HG03103 (cell line): ENCODE results near the gene ADRA2B.
"Not testable (repeated sequence)": the region's sequence is repeated elsewhere in the genome, so short reads cannot be mapped to it uniquely, and the experiment has no call there.

Experiments
- ATAC-seq: cut with Tn5 transposase; IDR thresholded peaks from one replicate; pipeline ENCODE4 v1.9.1; 2021; ENCODE audit warnings: low read depth; ENCODE audit not compliant: unreplicated experiment

ADRA2B gene

GRCh38 chr2:96116424-96116878 lies at the start of gene ADRA2B:
Gene ADRA2B, minus strand, starts transcription at chr2:96116571. Its CDS starts 422 bp downstream, at chr2:96116149.
- peak; percentile 42 for ATAC-seq

- peak; percentile 82 for ATAC-seq
Measured at GRCh38 chr2:96164459-96165184, 48.3 kb upstream of the ADRA2B start.

- ATAC-seq, result peak; percentile 45
Measured at GRCh38 chr2:96163768-96164429, 47.5 kb upstream of the ADRA2B start.

- ATAC-seq, result peak; percentile 10
Measured at GRCh38 chr2:96163415-96163767, 47.0 kb upstream of the ADRA2B start.

GRCh38 chr2:96161898-96162297 lies 45.5 kb upstream of the ADRA2B start:
- ATAC-seq, result no peak

- ATAC-seq, result not testable (repeated sequence)
Measured at GRCh38 chr2:96160366-96160765, 44.0 kb upstream of the ADRA2B start.

- ATAC-seq, result no peak
Measured at GRCh38 chr2:96159084-96159830, 42.9 kb upstream of the ADRA2B start.

- ATAC-seq, result no peak
Measured at GRCh38 chr2:96158554-96158940, 42.2 kb upstream of the ADRA2B start.

GRCh38 chr2:96157649-96158553 lies 41.5 kb upstream of the ADRA2B start:
- ATAC-seq, result peak; percentile 46

- peak; percentile 41 for ATAC-seq
Measured at GRCh38 chr2:96156926-96157648, 40.7 kb upstream of the ADRA2B start.

- no peak for ATAC-seq
Measured at GRCh38 chr2:96156011-96156820, 39.8 kb upstream of the ADRA2B start.

GRCh38 chr2:96154506-96155380 lies 38.4 kb upstream of the ADRA2B start:
- no peak for ATAC-seq

GRCh38 chr2:96153991-96154431 lies 37.6 kb upstream of the ADRA2B start:
- no peak for ATAC-seq

- no peak for ATAC-seq
Measured at GRCh38 chr2:96153291-96153713, 36.9 kb upstream of the ADRA2B start.

GRCh38 chr2:96152304-96153161 lies 36.2 kb upstream of the ADRA2B start:
- no peak for ATAC-seq

- ATAC-seq, result no peak
Measured at GRCh38 chr2:96151595-96152303, 35.4 kb upstream of the ADRA2B start.
